NCI-H526 (cell line): ENCODE results near the gene PDZD2.
A peak's percentile ranks its signal among the peaks of the same experiment; 100 is the strongest.
"Not testable (repeated sequence)": the region's sequence is repeated elsewhere in the genome, so short reads cannot be mapped to it uniquely, and the experiment has no call there.

Source experiments
- DNase-seq, 2 experiments: peaks; one replicate each; lab custom pipeline; 2025; lab: John Stamatoyannopoulos, UW

The PDZD2 gene

GRCh38 chr5:31638748-31639418 lies at the start of gene PDZD2:
PDZD2 (plus strand) TSS chr5:31639131.
- peak; percentile 55 to 91 for DNase-seq

GRCh38 chr5:31593665-31594064 lies 45.3 kb upstream of the PDZD2 start:
- DNase-seq, result no peak

GRCh38 chr5:31596354-31596753 lies 42.6 kb upstream of the PDZD2 start:
- no peak for DNase-seq

- peak; percentile 5 to 21 for DNase-seq
These were observed 40.0 kb upstream of the PDZD2 start for GRCh38 chr5:31598640-31599611.

- not testable (repeated sequence) for DNase-seq
These were observed 36.6 kb upstream of the PDZD2 start for GRCh38 chr5:31602305-31602704.

- DNase-seq, result no peak
These were observed 34.7 kb upstream of the PDZD2 start for GRCh38 chr5:31604240-31604639.

GRCh38 chr5:31604644-31605043 lies 34.3 kb upstream of the PDZD2 start:
- no peak for DNase-seq

GRCh38 chr5:31605920-31606319 lies 33.0 kb upstream of the PDZD2 start:
- DNase-seq, result no peak

- no peak for DNase-seq
These were observed 31.4 kb upstream of the PDZD2 start for GRCh38 chr5:31607546-31607945.

GRCh38 chr5:31611002-31611401 lies 27.9 kb upstream of the PDZD2 start:
- DNase-seq, result no peak

- DNase-seq, result no peak
These were observed 25.3 kb upstream of the PDZD2 start for GRCh38 chr5:31613651-31614050.

- no peak for DNase-seq
These were observed 24.5 kb upstream of the PDZD2 start for GRCh38 chr5:31614151-31615020.

GRCh38 chr5:31617867-31618266 lies 21.1 kb upstream of the PDZD2 start:
- DNase-seq, result no peak

GRCh38 chr5:31620026-31620425 lies 18.9 kb upstream of the PDZD2 start:
- DNase-seq, result peak; percentile 43 to 65

- no peak for DNase-seq
These were observed 15.7 kb upstream of the PDZD2 start for GRCh38 chr5:31623249-31623648.

- no peak for DNase-seq
These were observed 13.5 kb upstream of the PDZD2 start for GRCh38 chr5:31625394-31625793.

- no peak for DNase-seq
These were observed 12.8 kb upstream of the PDZD2 start for GRCh38 chr5:31626156-31626555.

GRCh38 chr5:31626604-31627234 lies 12.2 kb upstream of the PDZD2 start:
- no peak for DNase-seq

- no peak for DNase-seq
These were observed 8.0 kb upstream of the PDZD2 start for GRCh38 chr5:31630931-31631330.

- no peak for DNase-seq
These were observed 6.5 kb upstream of the PDZD2 start for GRCh38 chr5:31632460-31632859.

GRCh38 chr5:31635446-31635845 lies 3.5 kb upstream of the PDZD2 start:
- no peak for DNase-seq

GRCh38 chr5:31637851-31638250 lies 1.1 kb upstream of the PDZD2 start:
- DNase-seq, result no peak
